RWPE1 (cell line): ENCODE data around the gene MAP4K2.
A peak's percentile ranks its signal among the peaks of the same experiment; 100 is the strongest.

Source experiments
- CTCF ChIA-PET: fragments of 350-600 bp; sonication (Branson Sonifier 250); formaldehyde crosslinking; extraction: SDS; loops from one replicate; lab custom pipeline; 2021; lab: Yijun Ruan, JAX
- POLR2A ChIA-PET: fragments of 400-600 bp; formaldehyde crosslinking; extraction: SDS; loops from one replicate; lab custom pipeline; 2020; ENCODE audit warnings: antibody characterized with exemption; ENCODE audit not compliant: low non-redundant PET; lab: Yijun Ruan, JAX
- DNase-seq: peaks from one replicate; pipeline ENCODE4 v3.0.0; 2012; ENCODE audit warnings: low spot score
- H3K27ac ChIP-seq: fragments of 450-650 bp; 2 replicates; pipeline ENCODE4 v1.5.1; 2017
- CTCF ChIP-seq: fragments of 450-650 bp; conservative IDR thresholded peaks from 2 replicates; pipeline ENCODE4 v1.5.1; 2017; ENCODE audit warnings: low read depth, mild to moderate bottlenecking

Gene MAP4K2

GRCh38 chr11:64743591-64744543 lies 59.1 kb downstream of the MAP4K2 start, which contains the start of gene RASGRP2:
TSS of gene RASGRP2 (minus strand) at chr11:64744142. CDS start at chr11:64742866, 1,276 bp downstream.
- CTCF ChIA-PET: interaction anchor here (0.6 to 3.0 kb wide), 12 partner anchors 11 to 1655 kb away, joined by 3 to 15 read pairs (median 4); partner anchors contain the start of gene PYGM
- no peak within 1 kb of the TSS for H3K27ac ChIP-seq
- POLR2A ChIA-PET: no interaction called here
- TF ChIP-seq CTCF: no peak; the same call in 1 of the 2 replicates
- DNase-seq: no peak

- ChIA-PET CTCF (interaction anchor here (0.6 to 3.0 kb wide), 18 partner anchors 12 to 740 kb away, joined by 3 to 15 read pairs (median 4); partner anchors contain the start of gene PYGM), POLR2A (no interaction called here)
- peak; percentile 83 for DNase-seq
- no peak overlapping the region for H3K27ac ChIP-seq
- TF ChIP-seq CTCF: peak; percentile 84
These were observed 60.0 kb downstream of the MAP4K2 start for GRCh38 chr11:64742889-64743590.

GRCh38 chr11:64742087-64742888 lies 60.7 kb downstream of the MAP4K2 start:
- DNase-seq: no peak
- POLR2A ChIA-PET: no interaction called here
- H3K27ac ChIP-seq: no peak overlapping the region
- CTCF ChIA-PET: interaction anchor here (0.5 to 3.0 kb wide), 13 partner anchors 9 to 739 kb away, joined by 3 to 15 read pairs (median 5); no protein-coding TSS in a partner anchor
- no peak for TF ChIP-seq CTCF

- H3K27ac ChIP-seq: no peak overlapping the region
- POLR2A ChIA-PET: no interaction called here
These were observed 61.5 kb downstream of the MAP4K2 start for GRCh38 chr11:64741375-64742086.

GRCh38 chr11:64739871-64740270 lies 63.1 kb downstream of the MAP4K2 start:
- no peak overlapping the region for H3K27ac ChIP-seq
- ChIA-PET CTCF (interaction anchor here (0.6 to 0.7 kb wide), 2 partner anchors 292 to 1000 kb away, joined by 3 to 5 read pairs; no protein-coding TSS in a partner anchor), POLR2A (no interaction called here)
- no peak for DNase-seq
- no peak for TF ChIP-seq CTCF

More at GRCh38 chr11:64741375-64742086, 61.5 kb downstream of the MAP4K2 start:
- CTCF ChIA-PET: interaction anchor here (1.0 to 3.0 kb wide), 3 partner anchors 53 to 292 kb away, joined by 6 to 15 read pairs (median 8); no protein-coding TSS in a partner anchor
- TF ChIP-seq CTCF: no peak
- no peak for DNase-seq
